HG03280 (cell line): ENCODE results near the gene TMEM131.
"Not testable (repeated sequence)": the region's sequence is repeated elsewhere in the genome, so short reads cannot be mapped to it uniquely, and the experiment has no call there.

Experiments
- ATAC-seq: cut with Tn5 transposase; IDR thresholded peaks from one replicate; pipeline ENCODE4 v1.9.1; 2021; ENCODE audit warnings: mild to moderate bottlenecking, moderate library complexity; ENCODE audit not compliant: unreplicated experiment

Gene TMEM131

GRCh38 chr2:98025481-98026037, 29.8 kb upstream of the TMEM131 start:
- ATAC-seq = no peak

DNA sequence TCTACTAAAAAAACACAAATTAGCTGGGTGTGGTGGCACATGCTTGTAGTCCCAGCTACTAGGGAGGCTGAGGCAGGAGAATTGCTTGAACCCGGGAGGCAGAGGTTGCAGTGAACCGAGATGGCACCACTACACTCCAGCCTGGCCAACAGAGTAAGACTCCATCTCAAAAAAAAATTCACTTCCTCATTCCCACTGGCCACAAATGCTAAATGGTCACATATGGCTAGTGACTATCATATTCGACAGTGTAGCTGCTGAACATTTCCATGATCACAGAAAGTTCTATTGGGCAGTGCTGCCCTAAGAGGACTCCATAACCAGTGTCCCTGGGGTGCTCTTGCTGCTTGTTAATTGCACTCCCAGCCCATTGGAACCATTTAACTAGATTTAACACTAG, 26.3 kb upstream of the TMEM131 start:
- ATAC-seq = not testable (repeated sequence)

DNA sequence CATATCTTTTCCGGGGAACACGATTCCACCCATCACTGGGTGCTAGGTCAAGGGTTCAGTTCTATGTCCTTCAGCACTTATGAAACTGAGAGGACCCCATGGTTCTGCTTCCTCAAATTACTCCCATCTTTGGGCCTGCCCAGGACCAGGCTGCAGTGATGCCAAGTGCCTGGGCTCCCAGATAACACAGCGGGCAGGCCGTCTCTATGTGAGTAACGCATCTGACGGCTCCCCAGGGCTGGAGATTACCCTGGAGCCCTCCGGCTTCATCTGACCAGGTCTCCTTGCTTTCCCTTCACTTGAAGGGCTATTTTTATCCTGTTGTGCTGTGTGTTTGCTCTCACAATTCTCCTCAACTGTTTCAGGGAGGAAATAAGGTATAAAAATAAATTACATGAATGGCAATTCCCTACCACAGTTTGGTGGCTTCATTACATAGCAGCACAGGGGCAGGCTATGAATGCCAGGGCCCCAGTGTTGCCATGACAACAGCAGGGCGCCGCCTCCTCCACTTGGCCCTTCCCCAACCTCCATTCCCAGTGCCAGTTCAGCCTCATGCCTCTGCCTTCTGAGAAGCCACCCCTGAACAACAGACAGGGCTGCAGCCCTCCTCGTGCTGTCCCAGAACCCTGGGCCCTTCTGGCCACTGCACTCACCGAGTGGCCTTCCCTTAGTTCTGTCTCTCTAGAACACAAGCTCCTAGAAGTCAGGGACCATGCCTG, 25.4 kb upstream of the TMEM131 start:
- no peak for ATAC-seq

DNA sequence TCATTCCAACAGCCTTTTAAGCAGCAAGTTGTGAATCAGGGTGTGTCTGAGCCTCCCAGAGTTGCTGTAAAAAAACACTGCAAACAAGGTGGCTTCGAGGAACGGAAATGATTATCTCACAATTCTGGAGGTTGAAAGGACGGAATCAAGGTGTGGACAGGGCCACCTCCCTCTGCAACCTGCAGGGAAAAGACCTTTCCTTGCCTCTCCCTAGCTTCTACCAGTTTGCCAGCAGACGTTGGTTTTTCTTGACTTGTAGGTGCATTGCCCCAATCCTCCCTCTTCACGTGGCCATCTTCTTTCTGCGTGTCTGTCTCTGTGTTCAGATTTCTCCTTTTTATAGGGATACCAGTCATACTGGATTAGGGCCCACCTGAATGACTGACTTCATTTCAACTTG, 24.8 kb upstream of the TMEM131 start:
- no peak for ATAC-seq

DNA sequence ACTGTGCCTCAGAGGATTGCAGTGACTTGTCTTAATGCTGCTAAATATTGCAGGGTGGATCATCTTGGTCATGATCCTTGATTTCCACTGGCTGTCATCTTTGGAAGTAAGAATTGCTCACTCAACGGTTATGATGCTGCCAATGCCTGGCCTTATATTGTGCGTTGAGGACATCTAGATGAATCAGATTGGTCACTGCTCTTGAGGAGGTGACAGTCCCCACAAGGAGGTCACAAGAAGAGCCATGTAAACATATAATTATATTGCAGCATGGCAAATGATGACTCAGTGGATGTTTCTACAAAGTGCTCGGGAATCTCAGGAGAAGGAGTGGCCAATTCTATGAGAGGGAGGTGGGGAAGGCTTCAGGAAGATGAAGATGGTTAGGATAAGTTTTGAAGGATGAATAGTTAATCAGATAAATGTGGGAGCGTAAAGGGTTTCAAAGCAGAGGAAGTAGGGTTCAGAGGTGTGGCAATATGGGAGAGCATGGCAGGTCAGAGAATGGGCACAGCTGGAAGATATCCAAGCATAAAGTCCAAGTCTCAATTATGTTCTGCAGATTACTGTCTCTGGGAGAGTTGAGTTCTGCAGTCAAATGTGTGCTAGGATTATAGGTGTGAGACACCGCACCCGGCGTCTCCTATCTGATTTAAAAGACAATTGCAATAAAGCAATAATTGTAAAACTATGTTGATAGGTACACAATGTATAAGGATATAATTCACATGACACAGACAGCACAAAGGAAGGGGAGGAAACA, 21.3 kb upstream of the TMEM131 start:
- ATAC-seq = no peak

- no peak for ATAC-seq
These were observed 19.9 kb upstream of the TMEM131 start for GRCh38 chr2:98015671-98016070.

DNA sequence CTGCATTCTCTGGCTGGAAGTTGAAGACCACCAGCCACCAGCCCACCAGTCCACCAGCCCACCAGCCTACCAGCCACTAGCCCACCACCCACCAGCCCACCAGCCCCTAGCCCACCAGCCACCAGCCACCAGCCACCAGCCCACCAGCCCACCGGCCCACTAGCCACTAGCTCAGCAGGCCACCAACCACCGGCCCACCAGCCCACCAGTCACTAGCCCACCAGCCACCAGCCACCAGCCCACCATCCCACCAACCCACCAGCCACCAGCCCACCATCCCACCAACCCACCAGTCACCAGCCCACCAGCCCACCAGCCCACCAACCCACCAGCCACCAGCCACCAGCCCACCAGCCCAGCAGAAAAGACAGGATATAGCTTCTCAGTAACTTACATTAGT, 18.6 kb upstream of the TMEM131 start:
- no peak for ATAC-seq

DNA sequence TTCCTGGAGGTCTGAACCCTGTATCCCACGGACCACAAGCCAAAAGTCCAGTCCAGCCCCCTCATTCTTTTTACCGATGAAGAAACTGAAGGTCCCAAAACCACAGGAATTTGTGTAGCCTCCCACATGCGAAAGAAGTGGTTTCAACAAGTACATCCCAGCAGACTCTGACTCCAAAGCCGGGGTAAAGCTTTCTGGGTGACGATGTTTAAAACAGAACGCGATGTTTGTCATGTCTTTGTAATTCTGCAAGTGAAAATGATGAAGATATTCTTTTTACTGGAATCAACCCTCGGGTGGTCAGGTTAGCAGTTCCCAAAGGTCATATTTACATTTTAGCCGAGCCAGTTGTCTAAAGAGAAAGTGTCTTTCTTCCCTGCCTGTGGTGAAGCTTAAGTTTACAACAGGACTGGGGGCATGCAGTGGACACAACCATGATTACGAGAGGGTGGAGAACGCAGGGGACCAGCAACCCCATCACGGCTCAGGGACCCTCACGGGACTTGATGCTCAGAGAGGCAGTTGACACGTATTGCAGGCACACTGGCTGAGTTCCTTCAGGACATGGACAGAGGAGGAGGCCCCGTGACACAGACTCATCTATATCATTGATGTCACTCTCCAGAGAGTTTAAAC, 17.8 kb upstream of the TMEM131 start:
- ATAC-seq = no peak

DNA sequence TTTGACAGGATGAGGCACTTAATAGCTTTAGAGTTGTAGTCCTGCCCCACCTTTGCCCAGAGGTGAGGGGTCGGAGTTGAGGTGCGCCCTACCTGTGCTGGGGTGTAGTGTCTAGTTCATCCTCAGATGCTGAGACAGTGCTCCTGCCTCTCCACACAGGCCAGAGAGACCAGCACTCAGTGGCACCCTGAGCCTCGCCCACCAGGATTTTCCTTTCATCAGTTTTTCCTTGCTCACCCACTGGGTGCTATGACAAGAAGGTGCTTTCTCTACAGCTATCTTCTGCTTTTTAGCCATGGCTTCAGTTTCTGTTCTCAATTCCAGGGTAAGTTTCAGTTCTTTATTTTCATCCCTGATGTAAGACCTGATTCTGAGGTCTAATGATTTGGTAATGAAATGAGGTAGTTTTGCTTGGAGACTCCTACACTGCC, 16.8 kb upstream of the TMEM131 start:
- peak; percentile 81 for ATAC-seq

DNA sequence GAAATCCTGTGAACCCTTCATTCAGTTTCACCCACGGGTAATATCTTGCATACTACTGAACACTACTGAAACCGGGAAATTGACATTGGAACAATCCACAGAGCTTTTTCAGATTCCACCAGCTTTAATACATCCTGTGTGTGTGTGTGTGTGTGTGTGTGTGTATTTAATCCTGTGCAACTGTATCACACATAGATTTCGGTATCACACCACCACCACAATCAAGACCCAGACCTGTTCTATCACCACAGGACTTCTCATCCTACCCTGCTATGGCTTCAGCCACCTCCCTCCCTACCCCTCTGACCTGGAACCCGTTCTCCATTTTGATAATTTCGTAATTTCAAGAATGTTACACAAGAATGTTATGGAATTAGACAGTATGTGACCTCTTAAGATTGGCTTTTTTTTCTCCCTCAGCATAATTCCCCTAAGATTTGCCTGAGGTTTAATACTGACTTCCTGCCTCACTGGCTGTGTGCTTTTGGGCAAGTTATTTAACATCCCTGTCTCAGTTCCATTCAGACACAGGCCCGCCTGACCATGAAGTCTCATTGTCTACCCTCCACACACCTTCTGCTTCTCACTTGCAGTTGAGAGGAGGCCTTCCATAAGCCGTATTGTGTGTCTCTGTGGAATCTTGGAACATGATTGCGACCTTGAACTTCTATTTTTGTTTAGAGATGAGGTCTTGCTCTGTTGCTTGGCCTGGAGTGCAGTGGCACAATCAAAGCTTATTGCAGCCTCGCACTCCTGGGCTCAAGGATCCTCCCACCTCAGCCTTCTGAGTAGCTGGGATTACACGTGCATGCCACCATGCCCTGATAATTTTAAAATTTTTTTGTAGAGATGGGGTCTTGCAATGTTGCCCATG, 14.4 kb upstream of the TMEM131 start:
- no peak for ATAC-seq

DNA sequence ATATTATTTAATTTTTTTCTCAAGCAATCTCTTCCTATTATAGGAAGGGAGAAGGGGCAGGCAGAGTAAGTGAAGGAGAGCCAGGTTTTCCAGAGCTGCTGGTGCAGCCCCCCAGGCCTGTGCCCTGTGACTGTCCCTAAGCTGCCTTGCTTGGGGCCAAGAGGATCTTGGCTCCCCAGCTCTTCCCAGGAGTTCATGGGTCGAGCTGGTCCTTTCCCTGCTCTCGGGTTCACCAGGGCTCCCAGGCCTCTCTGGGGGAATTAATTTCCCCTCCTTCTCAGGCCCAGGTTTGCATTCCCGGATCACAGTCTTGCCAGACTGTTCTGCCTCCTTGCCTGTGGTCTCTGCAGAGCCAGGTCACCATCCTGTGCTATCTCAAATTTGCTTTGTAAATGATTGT, 12.7 kb upstream of the TMEM131 start:
- no peak for ATAC-seq

DNA sequence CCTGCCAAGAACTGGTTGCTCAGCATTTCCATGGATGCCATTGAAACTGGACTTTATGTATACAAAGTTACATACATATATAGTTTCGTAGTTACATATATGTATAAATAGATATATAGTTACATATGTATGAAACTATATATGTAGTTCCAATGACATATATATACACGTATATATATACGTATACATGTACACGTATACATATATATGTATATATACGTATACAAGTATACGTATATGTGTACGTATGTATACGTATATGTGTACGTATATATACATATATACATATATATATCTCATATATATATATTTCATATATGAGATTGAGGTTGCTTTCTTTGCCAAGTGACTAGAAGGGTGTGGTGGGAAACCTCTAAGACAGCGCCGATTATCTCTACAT, 10.6 kb upstream of the TMEM131 start:
- no peak for ATAC-seq

DNA sequence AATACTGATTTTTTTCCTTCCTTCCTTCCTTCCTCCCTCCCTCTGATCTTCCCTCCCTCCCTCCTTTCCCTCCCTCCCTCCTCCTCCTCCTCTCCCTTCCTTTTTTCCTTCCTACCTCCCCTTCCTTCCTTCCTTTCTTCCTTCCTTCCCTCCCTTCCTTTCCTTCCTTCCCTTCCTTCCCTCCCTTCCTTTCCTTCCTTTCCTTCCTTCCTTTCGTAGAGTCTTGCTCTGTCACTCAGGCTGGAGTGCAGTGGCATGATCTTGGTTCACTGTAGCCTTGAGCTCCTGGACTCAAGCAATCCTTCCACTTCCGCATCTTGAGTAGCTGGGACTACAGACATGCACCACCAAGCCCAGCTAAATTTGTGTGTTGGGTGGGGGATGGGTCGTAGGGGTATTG, 8.9 kb upstream of the TMEM131 start:
- ATAC-seq = no peak

GRCh38 chr2:98004047-98004446, 8.3 kb upstream of the TMEM131 start:
- ATAC-seq = no peak

- ATAC-seq = no peak
These were observed 3.8 kb upstream of the TMEM131 start for GRCh38 chr2:97999536-97999935.

GRCh38 chr2:97998431-97999005, 2.8 kb upstream of the TMEM131 start:
- ATAC-seq = no peak

- ATAC-seq = no peak
These were observed 2.1 kb upstream of the TMEM131 start for GRCh38 chr2:97997784-97998392.

GRCh38 chr2:97996679-97997078, 931 bp upstream of the TMEM131 start:
- no peak for ATAC-seq

DNA sequence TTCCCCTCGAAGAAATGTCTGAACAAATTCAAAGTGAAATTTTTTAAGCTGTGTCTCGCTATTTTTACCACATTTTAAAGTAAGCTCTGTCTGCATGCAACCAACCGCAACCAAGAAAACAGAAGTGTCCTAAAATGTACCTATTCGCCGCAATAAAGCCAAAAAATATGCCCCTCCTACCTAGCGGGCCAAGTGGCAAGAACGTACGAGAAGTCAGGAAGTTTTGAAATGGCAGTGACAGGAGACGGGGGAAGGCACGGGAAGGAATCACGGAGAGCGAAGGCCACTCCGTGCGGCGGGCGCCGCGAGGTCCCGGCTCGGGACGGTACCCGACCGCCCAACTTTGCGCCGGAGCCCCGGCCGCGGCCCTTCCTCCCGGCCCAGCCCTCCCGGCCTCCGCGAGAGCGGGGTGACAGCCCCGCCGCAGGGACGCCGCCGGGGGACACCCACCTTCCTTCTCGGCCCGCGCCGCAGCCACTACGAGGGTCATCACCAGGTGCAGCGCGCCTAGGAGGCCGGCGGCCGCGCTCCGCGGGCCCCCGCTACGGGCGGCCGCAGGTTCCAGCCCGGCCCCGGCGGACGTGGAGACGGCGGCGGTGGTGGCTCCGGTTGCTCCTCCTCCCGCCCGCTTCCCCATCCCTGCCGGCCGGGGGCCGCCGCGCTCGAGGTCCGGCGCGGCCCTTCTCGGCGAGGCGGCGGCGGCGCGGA, 568 bp downstream of the TMEM131 start:
- ATAC-seq = peak; percentile 40
